Kidney epithelial cell (primary cell): ENCODE data around the gene CHURC1. TPM values are rescaled to one million over a fixed set of nuclear protein-coding genes. Genes with fewer than 3 reads are reported as not detected.

Experiments
- DNase-seq: peaks from one replicate; pipeline ENCODE4 v3.0.0-alpha.2; 2010; ENCODE audit warnings: low read depth
- H3K27me3 ChIP-seq: 2 replicates; pipeline ENCODE4 v1.6.0; 2011; ENCODE audit warnings: low read length; ENCODE audit not compliant: control insufficient read depth, insufficient read depth
- H3K36me3 ChIP-seq: 2 replicates; pipeline ENCODE4 v1.5.1; 2011; ENCODE audit warnings: low read length; ENCODE audit not compliant: control insufficient read depth, insufficient read depth
- H3K4me3 ChIP-seq: 2 replicates; pipeline ENCODE4 v1.5.1; 2011; ENCODE audit warnings: low read depth, mild to moderate bottlenecking, control low read depth, low read length
- CTCF ChIP-seq: IDR thresholded peaks from 2 replicates; pipeline ENCODE4 v1.5.1; 2011; ENCODE audit warnings: mild to moderate bottlenecking, moderate library complexity, low read length, control low read depth, inconsistent platforms; ENCODE audit not compliant: insufficient read depth, poor library complexity, severe bottlenecking
- total RNA-seq: library from RNA; depleted of rRNA; stranded (reverse); fragments of >200 nt; gene quantifications from 2 replicates; pipeline ENCODE4 v1.2.3, GENCODE V29; 2015

The CHURC1 gene
- total RNA-seq, 1 donor from 2014 or later, result 56.8 TPM

- H3K4me3 ChIP-seq, result no peak within 1 kb of the TSS
- no peaks in the 10 kb centered on the region for H3K27me3 ChIP-seq
- no peaks in the 10 kb centered on the region for H3K36me3 ChIP-seq
- TF ChIP-seq CTCF, result no peak
- no peak for DNase-seq
Observed at GRCh38 chr14:64942531-64943111, 28.4 kb downstream of the CHURC1 start, which contains the start of gene GPX2. Gene GPX2 (minus strand): TSS chr14:64942745. CDS start chr14:64942726, 19 bp downstream.

GRCh38 chr14:64943556-64943955 is 29.3 kb downstream of the CHURC1 start:
- no peaks in the 10 kb centered on the region for H3K27me3 ChIP-seq
- no peaks in the 10 kb centered on the region for H3K36me3 ChIP-seq
- H3K4me3 ChIP-seq, result no peak overlapping the region
- no peak for TF ChIP-seq CTCF
- DNase-seq, result no peak

- Histone ChIP-seq H3K27me3 (no peaks in the 10 kb centered on the region), H3K4me3 (no peak overlapping the region), H3K36me3 (no peaks in the 10 kb centered on the region)
- DNase-seq, result no peak
- no peak for TF ChIP-seq CTCF
Observed at GRCh38 chr14:64944041-64944440, 29.8 kb downstream of the CHURC1 start.

- H3K36me3 ChIP-seq, result no peaks in the 10 kb centered on the region
- no peak overlapping the region for H3K4me3 ChIP-seq
- H3K27me3 ChIP-seq, result no peaks in the 10 kb centered on the region
- no peak for DNase-seq
- TF ChIP-seq CTCF, result no peak
Observed at GRCh38 chr14:64944861-64945260, 30.6 kb downstream of the CHURC1 start.

GRCh38 chr14:64945431-64946178 is 31.4 kb downstream of the CHURC1 start:
- no peak overlapping the region for H3K4me3 ChIP-seq

More at GRCh38 chr14:64945431-64946178, 31.4 kb downstream of the CHURC1 start:
- Histone ChIP-seq H3K36me3 (no peaks in the 10 kb centered on the region), H3K27me3 (no peaks in the 10 kb centered on the region)
- TF ChIP-seq CTCF, result no peak
- no peak for DNase-seq
